Measurements from ENCODE around the gene SV2C. TPM values are rescaled to one million over a fixed set of nuclear protein-coding genes. Genes with fewer than 3 reads are reported as not detected.

The SV2C gene
- total and polyA plus RNA-seq, 7 donors = under 0.01 to 0.01 TPM; not detected in 5

DNA sequence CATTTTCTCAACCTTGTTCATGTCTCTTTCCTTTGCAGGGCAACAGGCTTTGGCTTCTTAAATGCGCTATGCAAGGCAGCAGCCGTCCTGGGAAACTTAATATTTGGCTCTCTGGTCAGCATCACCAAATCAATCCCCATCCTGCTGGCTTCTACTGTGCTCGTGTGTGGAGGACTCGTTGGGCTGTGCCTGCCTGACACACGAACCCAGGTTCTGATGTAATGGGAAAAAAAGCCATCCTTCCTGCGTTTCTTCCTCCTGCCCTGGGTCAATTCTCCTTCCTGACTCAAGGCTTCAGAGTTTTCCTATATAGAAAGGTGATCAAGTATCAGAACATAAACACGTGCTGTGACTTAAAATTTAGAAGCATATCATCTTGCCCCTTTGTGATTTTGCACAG lies 242.1 kb downstream of the SV2C start:
- TF ChIP-seq CTCF (IDR thresholded peaks at IDR 0.05) = no peak
- intact Hi-C loops (cut with DNase I) = no loop called here
- Histone ChIP-seq H3K4me1 (peaks cover 3% of the 10 kb centered on the region), H3K4me3 (no peak overlapping the region), H3K27me3 (ENCODE audit: insufficient read depth in 3 of 3, low read length in 2 of 3) (no peaks in the 10 kb centered on the region), H3K27ac (no peak overlapping the region), H3K9me3 (peaks cover 3% of the 10 kb centered on the region), H3K36me3 (ENCODE audit: insufficient read depth in 1 of 2, low read depth in 1 of 2) (no peaks in the 10 kb centered on the region)
- WGBS, 3 donors = 19 to 22% (median 20%) methylated on average over 7 of the region's 7 CpGs
- DNase-seq (no peak), ATAC-seq (no peak)

DNA sequence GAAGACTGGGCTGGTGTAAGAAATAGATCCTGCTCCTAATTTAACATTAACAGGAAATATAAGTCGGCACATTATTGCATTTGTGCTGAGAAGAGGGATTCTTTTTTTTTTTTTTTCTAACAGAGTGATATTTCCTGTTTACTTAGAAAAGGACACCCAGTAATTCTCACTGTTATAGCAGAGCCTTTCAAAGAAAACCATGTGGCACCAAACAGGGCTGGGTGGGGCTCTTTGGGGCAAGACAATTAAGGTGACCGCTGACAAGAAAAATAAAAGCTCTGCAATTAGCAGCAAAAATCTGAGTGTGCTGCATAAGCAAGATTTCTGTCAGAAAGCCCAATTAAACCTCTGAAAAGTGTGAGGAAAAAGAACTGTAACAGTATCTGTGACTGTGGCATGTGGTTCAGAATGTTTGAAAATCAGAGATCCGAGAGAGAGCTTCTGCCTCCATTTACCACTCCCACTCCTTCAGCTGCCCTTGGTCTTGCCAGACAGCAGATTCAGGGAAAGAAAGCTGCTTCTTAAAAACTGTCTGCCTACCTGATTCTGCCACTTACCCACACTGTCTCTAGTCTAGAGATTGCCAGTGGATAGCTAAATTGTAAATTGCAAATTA lies 242.8 kb downstream of the SV2C start:
- Histone ChIP-seq H3K27me3 (ENCODE audit: insufficient read depth in 3 of 3, low read length in 2 of 3) (no peaks in the 10 kb centered on the region), H3K36me3 (ENCODE audit: insufficient read depth in 1 of 2, low read depth in 1 of 2) (no peaks in the 10 kb centered on the region), H3K4me1 (peaks cover 3% of the 10 kb centered on the region), H3K9me3 (peaks cover 3% of the 10 kb centered on the region), H3K4me3 (no peak overlapping the region), H3K27ac (no peak overlapping the region)
- intact Hi-C loops (cut with DNase I) = no loop called here
- no peak for TF ChIP-seq CTCF (IDR thresholded peaks at IDR 0.05)
- DNase-seq = no peak
- WGBS, 3 donors = 19 to 30% (median 19%) methylated on average over 3 of the region's 3 CpGs
- ATAC-seq = no peak

- no peak for DNase-seq
- intact Hi-C loops (cut with DNase I) = no loop called here
- no peak for ATAC-seq
- WGBS, 3 donors = 15 to 18% (median 17%) methylated on average over 10 of the region's 10 CpGs
- Histone ChIP-seq H3K27me3 (ENCODE audit: insufficient read depth in 3 of 3, low read length in 2 of 3) (no peaks in the 10 kb centered on the region), H3K4me1 (peaks cover 3% of the 10 kb centered on the region), H3K9me3 (peaks cover 3% of the 10 kb centered on the region), H3K4me3 (no peak overlapping the region), H3K27ac (no peak overlapping the region), H3K36me3 (ENCODE audit: insufficient read depth in 1 of 2, low read depth in 1 of 2) (no peaks in the 10 kb centered on the region)
- no peak for TF ChIP-seq CTCF (IDR thresholded peaks at IDR 0.05)
These were observed 243.6 kb downstream of the SV2C start for GRCh38 chr5:76326577-76327302.

GRCh38 chr5:76329346-76329745 lies 246.2 kb downstream of the SV2C start:
- Histone ChIP-seq H3K4me3 (no peak overlapping the region), H3K4me1 (peaks cover 3% of the 10 kb centered on the region), H3K36me3 (ENCODE audit: insufficient read depth in 1 of 2, low read depth in 1 of 2) (no peaks in the 10 kb centered on the region), H3K27me3 (ENCODE audit: insufficient read depth in 3 of 3, low read length in 2 of 3) (no peaks in the 10 kb centered on the region), H3K9me3 (no peaks in the 10 kb centered on the region), H3K27ac (no peak overlapping the region)
- no peak for DNase-seq
- intact Hi-C loops (cut with DNase I) = no loop called here
- ATAC-seq = no peak
- TF ChIP-seq CTCF (IDR thresholded peaks at IDR 0.05) = no peak
